Stimulated activated CD4-positive, alpha-beta T cell treated with anti-CD3 and anti-CD28 coated beads, Interleukin-4, amount 100 ng/mL, for 1 hour (primary cell): ENCODE results near the gene EDIL3.
"Not testable (repeated sequence)": the region's sequence is repeated elsewhere in the genome, so short reads cannot be mapped to it uniquely, and the experiment has no call there.

ENCODE experiments used
- DNase-seq: peaks from one replicate; pipeline ENCODE4 v3.0.0-alpha.2; 2020

EDIL3 gene

GRCh38 chr5:84378420-84378819 is 6.3 kb downstream of the EDIL3 start:
- DNase-seq = no peak

DNA sequence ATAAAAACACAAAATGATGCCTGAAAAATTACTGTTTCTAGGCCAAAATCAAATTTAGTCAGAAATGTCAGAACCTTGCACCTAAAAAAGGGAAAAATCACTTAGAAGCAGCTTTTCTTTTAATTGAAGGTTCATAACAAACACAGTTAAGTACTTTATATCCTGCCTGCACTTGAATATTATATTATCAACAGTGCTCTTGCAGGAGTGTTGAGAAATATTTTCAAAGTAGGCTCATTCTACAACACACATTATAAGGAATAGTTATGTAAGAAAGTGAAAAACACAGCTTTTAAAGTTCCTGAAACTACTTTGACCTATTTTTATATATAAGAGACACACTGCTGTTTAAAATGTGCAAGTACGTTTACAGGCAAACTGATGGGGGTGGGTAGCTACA is 8.3 kb downstream of the EDIL3 start:
- no peak for DNase-seq

DNA sequence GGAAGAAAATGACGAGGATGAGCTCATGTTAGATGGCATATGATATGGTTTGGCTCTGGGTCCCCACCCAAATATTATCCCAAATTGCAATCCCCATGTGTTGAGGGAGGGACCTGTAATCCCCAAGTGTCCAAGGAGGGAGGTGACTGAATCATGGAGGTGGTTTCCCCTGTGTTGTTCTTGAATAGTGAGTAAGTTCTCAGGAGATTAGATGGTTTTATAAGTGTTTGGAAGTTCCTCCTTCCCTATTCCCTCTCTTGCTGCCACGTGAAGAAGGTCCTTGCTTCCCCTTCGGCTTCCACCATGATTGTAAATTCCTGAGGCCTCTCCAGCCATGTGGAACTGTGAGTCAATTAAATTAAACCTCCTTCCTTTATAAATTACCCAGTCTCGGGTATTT is 10.1 kb downstream of the EDIL3 start:
- DNase-seq = no peak

DNA sequence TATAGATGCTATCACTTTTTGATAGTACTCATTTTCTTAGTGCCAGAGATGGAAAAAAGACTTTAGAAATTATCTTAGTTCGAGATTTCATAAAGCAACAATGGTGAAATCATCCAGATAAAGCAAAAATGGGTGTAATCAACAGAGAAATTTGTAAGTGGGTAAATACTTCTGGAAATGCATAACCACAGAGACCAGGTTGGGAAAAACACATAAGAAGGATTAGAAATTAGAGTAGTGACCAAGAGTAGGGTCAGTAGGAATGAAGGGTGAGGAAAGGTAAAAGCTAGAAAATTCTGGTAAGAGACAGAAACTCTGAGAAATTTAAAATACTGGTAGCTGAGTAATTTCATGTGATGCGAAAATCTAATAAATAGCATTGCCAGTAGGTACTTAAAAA is 11.2 kb downstream of the EDIL3 start:
- no peak for DNase-seq

DNA sequence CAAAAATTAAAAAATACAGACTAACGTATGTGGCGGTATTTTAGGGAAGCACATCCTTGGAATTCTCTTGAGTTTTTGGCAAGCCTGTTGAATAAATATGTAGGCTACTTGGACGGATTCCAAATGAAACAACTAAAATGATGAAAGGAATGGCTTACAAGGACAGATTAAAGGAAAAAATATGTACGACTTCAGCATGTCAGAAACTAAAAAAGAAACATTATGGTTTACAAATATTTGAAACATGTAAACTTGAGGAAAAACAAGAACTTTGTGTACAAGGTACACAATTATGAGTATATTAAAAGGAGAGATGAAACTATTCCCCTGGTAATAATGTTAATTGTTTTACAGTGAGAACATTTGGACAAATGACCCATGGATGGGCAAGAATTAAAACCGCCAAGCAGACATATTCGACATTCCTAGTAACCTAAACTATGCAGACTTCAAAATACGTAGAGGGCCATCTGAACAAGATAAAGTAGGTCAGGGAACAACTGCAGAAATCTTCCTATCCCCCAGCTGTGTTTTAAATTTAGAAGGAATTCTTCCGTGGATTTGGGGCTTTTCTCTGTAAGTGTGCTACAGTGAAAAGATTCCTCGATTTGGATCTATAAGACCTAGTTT is 12.5 kb downstream of the EDIL3 start:
- DNase-seq = no peak

DNA sequence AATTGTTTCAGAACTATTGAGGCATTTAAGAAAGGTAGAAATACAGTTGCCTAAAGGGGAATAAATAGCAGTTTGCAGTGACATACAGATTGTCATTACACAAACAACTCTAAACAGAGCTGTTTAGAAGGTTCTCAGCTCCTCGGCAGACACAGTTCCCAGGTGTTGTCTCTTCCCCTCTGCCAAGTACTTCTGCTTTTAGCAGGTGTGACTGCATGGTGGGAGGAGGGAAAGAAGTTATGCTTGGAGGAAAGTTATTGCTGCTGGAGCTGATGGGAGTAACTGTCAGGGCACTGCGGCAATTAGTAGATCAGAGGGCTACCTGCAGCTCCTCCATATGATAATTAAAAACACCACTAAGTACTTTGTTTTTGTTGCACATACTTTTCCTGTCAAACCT is 14.5 kb downstream of the EDIL3 start:
- no peak for DNase-seq

GRCh38 chr5:84364043-84364442 is 20.6 kb downstream of the EDIL3 start:
- DNase-seq = no peak

GRCh38 chr5:84362061-84362720 is 22.5 kb downstream of the EDIL3 start:
- no peak for DNase-seq

DNA sequence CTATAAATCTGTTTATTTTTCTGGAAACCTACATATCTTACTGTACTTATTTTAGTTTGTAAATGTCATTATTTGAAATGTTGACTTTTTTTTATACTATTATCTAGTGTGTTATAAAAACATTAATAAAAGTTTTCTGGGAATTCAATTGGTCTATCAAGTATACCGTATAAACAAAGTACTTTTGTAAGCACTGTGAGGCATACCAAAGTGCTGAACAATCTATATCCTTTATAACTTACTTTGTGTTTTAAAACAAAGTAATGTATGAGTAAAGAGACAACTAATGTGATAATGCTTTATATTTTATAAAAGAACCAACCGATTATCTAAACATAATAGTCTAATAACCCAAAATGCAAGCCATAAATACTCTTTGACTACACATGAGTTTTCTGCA is 23.1 kb downstream of the EDIL3 start:
- no peak for DNase-seq

DNA sequence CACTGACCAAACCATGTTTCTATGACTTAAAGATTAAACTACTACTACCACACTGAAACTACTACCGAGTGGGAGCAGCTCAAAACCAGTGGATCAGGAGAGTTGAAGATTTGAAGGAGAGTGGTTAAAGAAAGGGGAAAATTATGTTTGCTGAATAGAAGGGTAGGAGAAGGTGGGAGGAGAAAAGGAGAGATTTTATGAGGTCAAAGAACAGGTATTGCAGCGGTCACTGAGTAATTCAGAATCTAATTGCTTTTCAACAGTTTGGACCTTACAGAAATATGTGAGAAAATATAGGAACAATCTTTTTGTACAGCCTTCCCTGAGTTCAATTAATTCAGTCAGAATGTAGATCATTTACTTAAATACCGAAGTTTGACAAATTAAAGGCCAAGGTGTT is 24.6 kb downstream of the EDIL3 start:
- DNase-seq = no peak

DNA sequence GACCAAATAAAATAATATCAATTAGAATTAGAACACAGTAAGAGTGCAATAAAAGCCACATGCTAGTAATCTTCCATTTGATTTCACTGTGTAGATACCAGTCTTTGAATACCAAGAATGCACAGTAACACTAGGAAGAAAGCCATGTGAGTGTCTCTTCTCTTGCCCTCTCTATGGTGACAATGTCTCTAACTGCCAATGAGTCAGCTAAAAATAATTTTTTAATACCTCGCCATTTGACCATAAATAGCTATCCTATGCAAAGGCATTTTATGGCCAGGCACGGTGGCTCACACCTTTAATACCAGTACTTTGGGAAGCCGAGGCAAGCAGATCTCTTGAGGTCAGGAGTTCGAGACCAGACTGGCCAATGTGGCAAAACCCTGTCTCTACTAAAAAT is 30.6 kb downstream of the EDIL3 start:
- DNase-seq = no peak

DNA sequence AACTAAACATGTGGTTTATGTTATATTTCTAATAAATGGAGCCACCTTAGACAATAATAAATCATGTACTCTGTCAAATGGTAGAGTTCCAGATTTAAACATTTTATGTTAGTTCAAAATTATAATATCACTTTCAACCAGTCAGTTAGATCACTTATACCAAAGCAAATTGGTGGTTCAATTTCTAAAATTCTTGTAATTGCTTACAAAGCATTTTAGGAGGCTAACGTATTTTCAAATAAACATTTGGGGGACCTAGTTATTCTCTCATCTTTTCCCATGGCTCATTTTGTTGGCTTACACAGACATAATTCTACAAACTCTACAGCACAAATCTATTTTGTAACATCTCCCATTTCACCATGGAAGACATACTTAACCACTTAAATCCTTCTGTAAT is 39.9 kb downstream of the EDIL3 start:
- no peak for DNase-seq

DNA sequence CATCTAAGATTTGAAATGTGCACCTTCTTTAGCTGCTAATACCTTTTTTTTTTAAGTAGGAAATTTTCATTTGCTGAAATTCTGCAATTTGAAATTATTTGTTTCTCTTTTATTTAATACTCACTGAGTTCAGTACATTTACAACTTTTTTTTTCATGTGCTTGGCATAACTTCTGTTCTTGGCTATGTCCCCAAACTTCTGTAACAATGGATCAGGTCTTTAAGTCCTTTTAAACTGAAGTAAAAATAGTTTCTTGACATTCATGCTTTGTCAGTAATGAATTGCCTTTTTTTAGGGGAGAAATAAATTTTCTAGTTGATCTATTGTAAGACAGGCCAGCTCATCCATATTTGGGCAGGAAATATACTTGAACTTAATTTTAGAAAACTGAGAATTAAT is 41.5 kb downstream of the EDIL3 start:
- no peak for DNase-seq

DNA sequence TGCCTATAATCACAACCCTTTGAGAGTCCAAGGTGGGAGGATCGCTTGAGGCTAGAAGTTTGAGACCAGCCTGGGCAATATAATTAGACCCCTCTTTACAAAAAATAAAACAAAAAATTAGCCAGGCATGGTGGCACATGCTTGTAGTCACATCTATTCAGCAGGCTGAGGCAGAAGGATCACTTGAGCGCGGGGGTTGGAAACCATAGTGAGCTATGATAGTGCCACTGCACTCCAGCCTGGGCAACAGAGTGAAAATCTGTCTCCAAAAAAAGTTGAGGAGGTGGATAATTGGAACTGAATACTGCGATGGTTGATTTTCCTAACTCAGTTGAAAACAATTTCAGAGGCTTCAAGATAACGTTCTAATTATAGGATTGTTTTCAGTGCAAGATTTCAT is 52.6 kb downstream of the EDIL3 start:
- no peak for DNase-seq

GRCh38 chr5:84327591-84327990 is 57.1 kb downstream of the EDIL3 start:
- DNase-seq = no peak

DNA sequence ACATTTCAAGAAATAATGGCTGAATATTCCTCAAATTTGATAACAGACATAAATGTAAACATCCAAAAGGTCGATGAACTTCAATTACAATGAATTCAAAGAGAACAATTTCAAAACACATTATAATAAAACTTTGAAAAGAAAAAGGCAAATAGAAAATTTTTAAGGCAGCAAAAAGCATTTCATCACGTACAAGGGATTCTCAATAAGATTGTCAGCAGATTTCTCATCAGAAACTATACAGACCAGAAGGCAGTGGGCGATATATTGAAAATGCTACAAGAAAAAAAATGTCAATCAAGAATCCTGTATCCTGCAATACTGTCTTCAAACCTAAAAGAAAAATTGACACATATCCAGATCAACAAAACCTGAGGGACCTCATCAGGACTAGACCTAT is 62.0 kb downstream of the EDIL3 start:
- no peak for DNase-seq

DNA sequence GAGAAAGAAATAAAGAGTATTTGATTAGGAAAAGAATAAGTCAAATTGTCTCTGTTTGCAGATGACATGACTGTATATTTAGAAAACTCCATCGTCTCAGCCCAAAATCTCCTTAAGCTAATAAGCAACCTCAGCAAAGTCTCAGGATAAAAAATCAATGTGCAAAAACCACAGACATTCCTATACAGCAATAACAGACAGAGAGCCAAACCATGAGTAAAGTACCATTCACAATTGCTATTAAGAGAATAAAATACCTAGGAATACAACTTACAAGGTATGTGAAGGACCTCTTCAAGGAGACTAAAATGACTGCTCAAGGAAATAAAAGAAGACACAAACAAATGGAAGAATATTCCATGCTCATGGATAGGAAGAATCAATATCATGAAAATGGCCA is 66.9 kb downstream of the EDIL3 start:
- DNase-seq = not testable (repeated sequence)

DNA sequence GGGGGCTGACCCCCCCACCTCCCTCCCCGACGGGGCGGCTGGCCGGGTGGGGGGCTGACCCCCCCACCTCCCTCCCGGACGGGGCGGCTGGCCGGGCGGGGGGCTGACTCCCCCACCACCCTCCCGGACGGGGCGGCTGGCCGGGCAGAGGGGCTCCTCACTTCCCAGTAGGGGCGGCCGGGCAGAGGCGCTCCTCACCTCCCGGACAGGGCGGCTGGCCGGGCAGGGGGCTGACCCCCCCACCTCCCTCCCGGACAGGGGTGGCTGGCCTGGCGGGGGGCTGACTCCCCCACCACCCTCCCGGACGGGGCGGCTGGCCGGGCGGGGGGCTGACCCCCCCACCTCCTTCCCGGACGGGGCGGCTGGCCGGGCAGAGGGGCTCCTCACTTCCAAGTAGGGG is 72.4 kb downstream of the EDIL3 start:
- not testable (repeated sequence) for DNase-seq

DNA sequence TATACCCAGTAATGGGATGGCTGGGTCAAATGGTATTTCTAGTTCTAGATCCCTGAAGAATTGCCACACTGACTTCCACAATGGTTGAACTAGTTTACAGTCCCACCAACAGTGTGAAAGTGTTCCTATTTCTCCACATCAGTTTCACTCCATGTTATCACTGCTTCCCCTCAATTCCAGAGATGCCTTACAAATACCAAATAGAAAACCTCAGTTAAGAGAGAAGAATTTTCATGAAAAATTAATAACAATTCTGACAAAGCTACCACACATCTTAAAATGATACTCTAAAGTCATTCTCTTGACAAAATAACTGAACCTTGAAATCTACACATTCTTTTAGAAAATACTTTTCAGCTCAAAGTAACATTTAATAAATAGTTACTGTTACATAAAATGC is 74.8 kb downstream of the EDIL3 start:
- not testable (repeated sequence) for DNase-seq

- no peak for DNase-seq
Observed at GRCh38 chr5:84306601-84307000, 78.1 kb downstream of the EDIL3 start.

DNA sequence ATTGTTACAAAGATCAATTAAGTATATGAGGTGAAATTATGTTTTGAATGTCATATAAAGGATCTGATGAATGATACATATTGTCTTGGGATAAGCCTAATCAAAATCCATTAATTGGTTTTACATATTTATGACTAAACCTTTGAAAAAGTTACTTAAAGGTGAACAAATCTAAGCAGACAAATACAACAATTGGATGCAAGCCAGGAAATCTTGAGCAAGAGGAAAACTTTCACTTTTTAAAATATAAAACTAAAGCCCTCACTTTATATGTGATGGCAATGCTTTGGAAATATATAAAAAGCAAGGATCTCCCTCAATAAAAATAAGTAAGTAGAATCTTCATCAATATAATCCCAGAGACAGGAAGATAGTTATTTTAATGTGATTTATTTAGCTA is 80.1 kb downstream of the EDIL3 start:
- no peak for DNase-seq

DNA sequence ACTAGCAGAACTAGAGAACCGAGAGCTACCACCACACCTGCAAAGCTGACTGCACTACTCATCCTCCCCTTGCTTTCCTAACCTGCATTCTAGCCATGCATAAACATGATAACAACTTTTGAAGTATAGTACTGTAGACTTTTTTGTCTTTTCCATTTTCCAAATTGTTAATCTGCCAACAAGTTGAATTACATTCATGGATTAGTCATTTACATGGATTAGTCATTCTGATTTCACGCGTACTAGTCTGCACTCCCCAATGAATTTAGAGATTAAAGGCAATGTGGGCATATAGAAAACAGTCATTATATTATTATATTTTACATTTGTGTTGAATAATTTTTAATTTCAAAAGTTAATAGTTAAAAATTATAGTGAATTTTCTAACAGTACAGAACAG is 81.4 kb downstream of the EDIL3 start:
- no peak for DNase-seq

- DNase-seq = no peak
Observed at GRCh38 chr5:84301535-84301934, 83.1 kb downstream of the EDIL3 start.

GRCh38 chr5:84299959-84300358 is 84.7 kb downstream of the EDIL3 start:
- DNase-seq = no peak

- DNase-seq = no peak
Observed at GRCh38 chr5:84298628-84299027, 86.1 kb downstream of the EDIL3 start.
